Keratinocyte (primary cell): ENCODE data around the gene PLEKHF1. TPM values are rescaled to one million over a fixed set of nuclear protein-coding genes. Genes with fewer than 3 reads are reported as not detected.
"Not testable (repeated sequence)": the region's sequence is repeated elsewhere in the genome, so short reads cannot be mapped to it uniquely, and the experiment has no call there.

ENCODE experiments used
- DNase-seq: peaks from one replicate; pipeline ENCODE4 v3.0.0-alpha.2; 2011; ENCODE audit warnings: low read depth, missing footprints, low spot score
- FAIRE-seq: peaks from 2 replicates; lab custom pipeline; 2011; peaks lifted over from hg19 to GRCh38; lab: Jason Lieb, UNC
- H2AFZ ChIP-seq: 2 replicates; pipeline ENCODE4 v1.6.0; 2012; ENCODE audit warnings: low read length, control low read depth, inconsistent platforms; ENCODE audit not compliant: control insufficient read depth
- H3K27ac ChIP-seq: 2 replicates; pipeline ENCODE4 v1.5.1; 2011; ENCODE audit warnings: low read length; ENCODE audit not compliant: control insufficient read depth, insufficient read depth
- H3K27me3 ChIP-seq: 3 replicates; pipeline ENCODE4 v1.6.0; 2011; ENCODE audit warnings: low read length; ENCODE audit not compliant: control insufficient read depth, insufficient read depth; ENCODE audit errors: extremely low read depth
- H3K36me3 ChIP-seq, 2 experiments: 2 replicates in 1 of 2; 3 replicates in 1 of 2; pipeline ENCODE4 v1.5.1; 2011; ENCODE audit warnings: low read length in 2 of 2, mild to moderate bottlenecking in 1 of 2; ENCODE audit not compliant: control insufficient read depth in 2 of 2, insufficient read depth in 2 of 2; ENCODE audit errors: extremely low read depth in 1 of 2
- H3K4me1 ChIP-seq: 3 replicates; pipeline ENCODE4 v1.5.1; 2011; ENCODE audit warnings: low read length; ENCODE audit not compliant: control insufficient read depth, insufficient read depth; ENCODE audit errors: extremely low read depth
- H3K4me2 ChIP-seq: 3 replicates; pipeline ENCODE4 v1.6.0; 2011; ENCODE audit warnings: low read depth, low read length; ENCODE audit not compliant: control insufficient read depth, insufficient read depth; ENCODE audit errors: extremely low read depth
- H3K4me3 ChIP-seq, 3 experiments: fragments of 200-600 bp in 1 of 3; sonication (generic) in 1 of 3; 2 replicates in 2 of 3; 3 replicates in 1 of 3; pipeline ENCODE4 v1.5.1; 2011 to 2016; ENCODE audit warnings: low read length in 3 of 3, mild to moderate bottlenecking in 3 of 3, control low read depth in 2 of 3, inconsistent platforms in 1 of 3, low read depth in 1 of 3, mixed read lengths in 1 of 3, mixed run types in 1 of 3, moderate library complexity in 1 of 3; ENCODE audit not compliant: control insufficient read depth in 2 of 3, insufficient read depth in 2 of 3; ENCODE audit errors: extremely low read depth in 1 of 3
- H3K79me2 ChIP-seq: 2 replicates; pipeline ENCODE4 v1.6.0; 2012; ENCODE audit warnings: low read length; ENCODE audit not compliant: control insufficient read depth, insufficient read depth
- H3K9ac ChIP-seq: 3 replicates; pipeline ENCODE4 v1.6.0; 2011; ENCODE audit warnings: low read length; ENCODE audit not compliant: control insufficient read depth, insufficient read depth; ENCODE audit errors: extremely low read depth
- H3K9me1 ChIP-seq: 3 replicates; pipeline ENCODE4 v1.6.0; 2011; ENCODE audit warnings: low read length; ENCODE audit not compliant: control insufficient read depth, insufficient read depth; ENCODE audit errors: extremely low read depth
- H3K9me3 ChIP-seq: 2 replicates; pipeline ENCODE4 v1.5.1; 2012; ENCODE audit warnings: low read depth, low read length; ENCODE audit not compliant: control insufficient read depth
- H4K20me1 ChIP-seq: 3 replicates; pipeline ENCODE4 v1.6.0; 2011; ENCODE audit warnings: low read length; ENCODE audit not compliant: control insufficient read depth, insufficient read depth; ENCODE audit errors: extremely low read depth
- CTCF ChIP-seq, 3 experiments: IDR thresholded peaks in 1 of 3; conservative IDR thresholded peaks in 1 of 3; optimal IDR thresholded peaks in 1 of 3; 2 replicates in 2 of 3; 3 replicates in 1 of 3; pipeline versions ENCODE3 to v1.5.1; 2011; ENCODE audit warnings: low read length in 3 of 3, mild to moderate bottlenecking in 3 of 3, moderate library complexity in 2 of 3, control low read depth in 1 of 3, inconsistent platforms in 1 of 3; ENCODE audit not compliant: insufficient read depth in 2 of 3; ENCODE audit errors: extremely low read depth in 1 of 3
- EZH2 ChIP-seq: IDR thresholded peaks from one replicate; pipeline ENCODE4 v1.6.1; 2012; ENCODE audit warnings: inconsistent platforms, mild to moderate bottlenecking, low read length, moderate library complexity
- dilution Hi-C: fragments of 300-500 bp; cut with MboI; formaldehyde crosslinking; loops from one replicate; pipeline ENCODE4 v1.7.0; 2020; ENCODE audit warnings: low sequenced_read_pairs; ENCODE audit not compliant: extremely low pct_ligation_motif_present
- polyA plus RNA-seq, 5 experiments: library from polyadenylated mRNA; depleted of rRNA in 3 of 5; stranded (reverse) in 3 of 5; stranded (forward) in 1 of 5; unstranded in 1 of 5; fragments of >200 nt; gene quantifications; 1 replicate in 1 of 5; 2 replicates in 3 of 5; 3 replicates in 1 of 5; pipeline versions ENCODE4 v1.2.1 to v1.2.3, GENCODE V29; 2011 to 2012; ENCODE audit warnings: missing spikeins in 2 of 5, low read depth in 1 of 5, low replicate concordance in 1 of 5

PLEKHF1 gene
- polyA plus RNA-seq, 1 donor (not counting 4 experiments of a cell fraction or from before 2014, with no cell fraction given) = 9.4 TPM

GRCh38 chr19:29625186-29625651, 40.0 kb upstream of the PLEKHF1 start:
- H4K20me1 ChIP-seq = no peaks in the 10 kb centered on the region
- no peak for FAIRE-seq
- dilution Hi-C loops = no loop called here

GRCh38 chr19:29626386-29626785, 38.9 kb upstream of the PLEKHF1 start:
- Histone ChIP-seq H2AFZ (no peak overlapping the region), H3K4me1 (peaks cover 4% of the 10 kb centered on the region), H3K9me3 (no peaks in the 10 kb centered on the region), H4K20me1 (no peaks in the 10 kb centered on the region), H3K9ac (no peak overlapping the region), H3K9me1 (no peaks in the 10 kb centered on the region), H3K79me2 (no peaks in the 10 kb centered on the region), H3K4me2 (no peak overlapping the region), H3K4me3 (no peak overlapping the region), H3K36me3 (no peaks in the 10 kb centered on the region), H3K27me3 (peaks cover 3% of the 10 kb centered on the region), H3K27ac (no peak overlapping the region)
- TF ChIP-seq EZH2 (no peak), CTCF (optimal IDR thresholded peaks at IDR 0.05 in 1 of 3, IDR thresholded peaks at IDR 0.05 in 1 of 3, conservative IDR thresholded peaks at IDR 0.05 in 1 of 3; ENCODE audit: extremely low read depth in 1 of 3, insufficient read depth in 2 of 3, low read length in 3 of 3) (no peak)
- dilution Hi-C loops = no loop called here
- DNase-seq = no peak
- no peak for FAIRE-seq

More at GRCh38 chr19:29625186-29625651, 40.0 kb upstream of the PLEKHF1 start:
- DNase-seq = no peak
- Histone ChIP-seq H3K4me3 (no peak overlapping the region), H3K4me2 (no peak overlapping the region), H3K4me1 (peaks cover 4% of the 10 kb centered on the region), H3K27ac (no peak overlapping the region), H3K79me2 (no peaks in the 10 kb centered on the region), H3K36me3 (no peaks in the 10 kb centered on the region), H2AFZ (no peak overlapping the region), H3K9me3 (no peaks in the 10 kb centered on the region), H3K9ac (no peak overlapping the region), H3K9me1 (no peaks in the 10 kb centered on the region), H3K27me3 (peaks cover 3% of the 10 kb centered on the region)
- TF ChIP-seq CTCF (optimal IDR thresholded peaks at IDR 0.05 in 1 of 3, IDR thresholded peaks at IDR 0.05 in 1 of 3, conservative IDR thresholded peaks at IDR 0.05 in 1 of 3; ENCODE audit: extremely low read depth in 1 of 3, insufficient read depth in 2 of 3, low read length in 3 of 3) (no peak), EZH2 (no peak)

GRCh38 chr19:29626832-29627231, 38.4 kb upstream of the PLEKHF1 start:
- dilution Hi-C loops, H3K4me1 ChIP-seq: not testable (repeated sequence)

More at GRCh38 chr19:29626832-29627231, 38.4 kb upstream of the PLEKHF1 start:
- H2AFZ ChIP-seq, H3K9ac ChIP-seq, H4K20me1 ChIP-seq, H3K4me2 ChIP-seq, H3K36me3 ChIP-seq, FAIRE-seq, H3K27me3 ChIP-seq, DNase-seq, H3K4me3 ChIP-seq, H3K27ac ChIP-seq, H3K9me1 ChIP-seq, H3K79me2 ChIP-seq, H3K9me3 ChIP-seq: not testable (repeated sequence)
